SK-N-SH (cell line): ENCODE results near the gene RAPGEF6. TPM values are rescaled to one million over a fixed set of nuclear protein-coding genes. Genes with fewer than 3 reads are reported as not detected.
A peak's percentile ranks its signal among the peaks of the same experiment; 100 is the strongest.
"Not testable (repeated sequence)": the region's sequence is repeated elsewhere in the genome, so short reads cannot be mapped to it uniquely, and the experiment has no call there.

ENCODE experiments used
- CTCF ChIA-PET: fragments of 300-600, 350-600 bp; formaldehyde crosslinking; extraction: SDS; loops from one replicate; lab custom pipeline; 2021; lab: Yijun Ruan, JAX
- POLR2A ChIA-PET: fragments of 350-600 bp; sonication (Branson Sonifier 250); formaldehyde crosslinking; extraction: SDS; loops from one replicate; lab custom pipeline; 2020; ENCODE audit warnings: antibody characterized with exemption, inconsistent platforms; lab: Yijun Ruan, JAX
- DNase-seq: peaks from one replicate; pipeline ENCODE4 v3.0.0; 2012
- H2AFZ ChIP-seq: fragments of 200-600 bp; sonication (generic); 2 replicates; pipeline ENCODE4 v1.8.1; 2016; ENCODE audit warnings: antibody characterized with exemption, mild to moderate bottlenecking, low read depth
- H3F3A ChIP-seq: fragments of 200-600 bp; sonication (generic); replicated peaks from 2 replicates; pipeline ENCODE3; 2016; ENCODE audit warnings: antibody characterized with exemption, mild to moderate bottlenecking; ENCODE audit not compliant: insufficient read depth
- H3K27ac ChIP-seq, 2 experiments: fragments of 200-500 bp in 1 of 2; fragments of 200-600 bp in 1 of 2; sonication (Bioruptor generic) in 1 of 2; sonication (generic), shearing (Covaris generic) in 1 of 2; 2 replicates each; pipeline versions ENCODE4 v1.5.1 to v1.6.1; 2014 to 2016; ENCODE audit warnings: low read depth in 2 of 2, inconsistent platforms in 1 of 2, low read length in 1 of 2, mild to moderate bottlenecking in 1 of 2, mixed read lengths in 1 of 2
- H3K27me3 ChIP-seq: fragments of 200-600 bp; sonication (generic), shearing (Covaris generic); 2 replicates; pipeline ENCODE4 v1.6.1; 2016; ENCODE audit warnings: mixed run types; ENCODE audit not compliant: insufficient read depth
- H3K36me3 ChIP-seq, 2 experiments: fragments of 200-500 bp in 1 of 2; fragments of 200-600 bp in 1 of 2; sonication (Bioruptor generic) in 1 of 2; sonication (generic) in 1 of 2; replicated peaks in 1 of 2; 2 replicates each; pipeline versions ENCODE3 to v1.5.1; 2014 to 2016; ENCODE audit warnings: low read length in 1 of 2, mild to moderate bottlenecking in 1 of 2; ENCODE audit not compliant: insufficient read depth in 2 of 2, control insufficient read depth in 1 of 2
- H3K4me1 ChIP-seq, 2 experiments: fragments of 200-500 bp in 1 of 2; fragments of 200-600 bp in 1 of 2; sonication (Bioruptor generic) in 1 of 2; sonication (generic), shearing (Covaris generic) in 1 of 2; 2 replicates each; pipeline versions ENCODE4 v1.5.1 to v1.6.1; 2014 to 2016; ENCODE audit warnings: low read depth in 1 of 2, low read length in 1 of 2, mixed run types in 1 of 2; ENCODE audit not compliant: insufficient read depth in 2 of 2, control insufficient read depth in 1 of 2
- H3K4me2 ChIP-seq: fragments of 200-600 bp; sonication (generic), shearing (Covaris generic); 2 replicates; pipeline ENCODE4 v1.6.1; 2017; ENCODE audit warnings: mixed run types
- H3K4me3 ChIP-seq, 2 experiments: fragments of 200-500 bp in 1 of 2; fragments of 200-600 bp in 1 of 2; sonication (Bioruptor generic) in 1 of 2; sonication (generic), shearing (Covaris generic) in 1 of 2; 2 replicates each; pipeline versions ENCODE4 v1.5.1 to v1.8.1; 2014 to 2016; ENCODE audit warnings: low read depth in 2 of 2, inconsistent platforms in 1 of 2, low read length in 1 of 2, mild to moderate bottlenecking in 1 of 2, mixed read lengths in 1 of 2, moderate library complexity in 1 of 2
- H3K79me2 ChIP-seq: fragments of 200-600 bp; sonication (generic); 2 replicates; pipeline ENCODE4 v1.8.1; 2017; ENCODE audit warnings: mild to moderate bottlenecking; ENCODE audit not compliant: insufficient read depth
- H3K9ac ChIP-seq: fragments of 200-600 bp; sonication (generic); 2 replicates; pipeline ENCODE4 v1.6.1; 2017; ENCODE audit warnings: mixed run types
- H3K9me2 ChIP-seq: fragments of 200-600 bp; sonication (generic); 2 replicates; pipeline ENCODE4 v1.6.1; 2017; ENCODE audit warnings: mixed run types
- H3K9me3 ChIP-seq: fragments of 200-600 bp; sonication (generic); 2 replicates; pipeline ENCODE4 v1.6.1; 2017; ENCODE audit warnings: mixed run types, mild to moderate bottlenecking, moderate library complexity
- H4K20me1 ChIP-seq: fragments of 200-600 bp; sonication (generic); 2 replicates; pipeline ENCODE4 v1.6.1; 2017; ENCODE audit warnings: mild to moderate bottlenecking, mixed run types; ENCODE audit not compliant: insufficient read depth
- CTCF ChIP-seq: fragments of 200-600 bp; sonication (generic); IDR thresholded peaks from 2 replicates; pipeline ENCODE4 v1.6.1; 2017; ENCODE audit warnings: antibody characterized with exemption, mild to moderate bottlenecking, moderate library complexity
- FOXM1 ChIP-seq: IDR thresholded peaks from 2 replicates; pipeline ENCODE4 v1.4.0; 2012; ENCODE audit warnings: low read depth, mild to moderate bottlenecking
- MAX ChIP-seq: IDR thresholded peaks from 2 replicates; pipeline ENCODE4 v1.4.0; 2012; ENCODE audit warnings: low read depth
- MEF2A ChIP-seq: IDR thresholded peaks from 2 replicates; pipeline ENCODE4 v1.4.0; 2012; ENCODE audit warnings: low read depth, borderline replicate concordance
- MXI1 ChIP-seq: IDR thresholded peaks from 2 replicates; pipeline ENCODE4 v1.6.1; 2012; ENCODE audit warnings: mild to moderate bottlenecking, low read depth, low read length, improper control_type of control experiment
- NRF1 ChIP-seq: IDR thresholded peaks from 2 replicates; pipeline ENCODE4 v1.6.1; 2012; ENCODE audit warnings: low read depth, mild to moderate bottlenecking, low read length
- POLR2AphosphoS5 ChIP-seq: IDR thresholded peaks from 2 replicates; pipeline ENCODE4 v1.6.1; 2012; ENCODE audit warnings: low read depth, low read length
- RCOR1 ChIP-seq: fragments of 150-350 bp; IDR thresholded peaks from 2 replicates; pipeline ENCODE4 v1.6.1; 2017; ENCODE audit warnings: antibody characterized with exemption, low read length
- REST ChIP-seq: IDR thresholded peaks from 2 replicates; pipeline ENCODE4 v1.6.1; 2012; ENCODE audit warnings: mild to moderate bottlenecking, low read depth, low read length, moderate library complexity
- RFX5 ChIP-seq: IDR thresholded peaks from 2 replicates; pipeline ENCODE4 v1.6.1; 2012; ENCODE audit warnings: mild to moderate bottlenecking, improper control_type of control experiment, low read length
- TAF1 ChIP-seq: IDR thresholded peaks from 2 replicates; pipeline ENCODE4 v1.6.1; 2012; ENCODE audit warnings: low read depth, mild to moderate bottlenecking, low read length, moderate library complexity, borderline replicate concordance
- USF2 ChIP-seq: fragments of 150-350 bp; IDR thresholded peaks from 2 replicates; pipeline ENCODE4 v1.6.1; 2017; ENCODE audit warnings: antibody characterized with exemption, low read length, low read depth, borderline replicate concordance
- YY1 ChIP-seq: IDR thresholded peaks from 2 replicates; pipeline ENCODE4 v1.4.0; 2012; ENCODE audit warnings: low read depth, mild to moderate bottlenecking
- WGBS: methylation state at CpG from one replicate; pipeline ENCODE4 v1.1.6; 2017; ENCODE audit warnings: low lambda C conversion rate; 5-methylcytosine and 5-hydroxymethylcytosine counted together
- polyA plus RNA-seq, 3 experiments: library from polyadenylated mRNA; depleted of rRNA; stranded (reverse); fragments of >200 nt; gene quantifications; 2 replicates each; pipeline ENCODE4 v1.2.3, GENCODE V29; 2012

RAPGEF6 gene
- polyA plus RNA-seq, 1 of the 3 experiments (the other 2 are of a cell fraction), result 2.9 TPM

GRCh38 chr5:131491749-131492148, 143.3 kb downstream of the RAPGEF6 start (continued):
- TF ChIP-seq CTCF, result no peak
- no peak for TF ChIP-seq MEF2A
- no peak for TF ChIP-seq MXI1
- no peak for TF ChIP-seq NRF1
- no peak for TF ChIP-seq POLR2AphosphoS5
- TF ChIP-seq USF2, result no peak

GRCh38 chr5:131488463-131488862, 146.6 kb downstream of the RAPGEF6 start:
- CTCF ChIA-PET, result interaction anchor here (0.7 to 1.4 kb wide), 4 partner anchors 18 to 568 kb away, joined by 3 read pairs; no protein-coding TSS in a partner anchor
- POLR2A ChIA-PET, result no interaction called here
- WGBS, result 68% methylated on average over 3 of the region's 3 CpGs
- Histone ChIP-seq H3K27ac (peak overlapping the region in 1 of 2 experiments; percentile 52; a peak in 2 of 4 replicates), H3K4me2 (no peak overlapping the region), H3K36me3 (peaks cover 23 to 25% of the 10 kb centered on the region in 2 experiments), H2AFZ (peak overlapping the region; percentile 26; the same call in 1 of the 2 replicates), H3F3A (no peaks in the 10 kb centered on the region), H3K4me3 (no peak overlapping the region), H3K79me2 (no peaks in the 10 kb centered on the region), H3K27me3 (no peaks in the 10 kb centered on the region), H3K9me3 (no peaks in the 10 kb centered on the region)
- DNase-seq, result no peak
- TF ChIP-seq TAF1 (no peak), CTCF (no peak), RFX5 (no peak), REST (no peak), FOXM1 (no peak), MEF2A (no peak), MAX (no peak), YY1 (no peak), RCOR1 (no peak)
- TF ChIP-seq, all 33 proteins: peak for 0
- H4K20me1 ChIP-seq, result no peaks in the 10 kb centered on the region
- no peak overlapping the region for H3K9ac ChIP-seq
- no peaks in the 10 kb centered on the region for H3K4me1 ChIP-seq
- no peaks in the 10 kb centered on the region for H3K9me2 ChIP-seq

- H3K27ac ChIP-seq, H2AFZ ChIP-seq, H4K20me1 ChIP-seq, POLR2A ChIA-PET, H3K9ac ChIP-seq, H3F3A ChIP-seq, H3K4me2 ChIP-seq, H3K4me3 ChIP-seq, H3K27me3 ChIP-seq, DNase-seq, H3K9me3 ChIP-seq, H3K4me1 ChIP-seq, H3K79me2 ChIP-seq, H3K9me2 ChIP-seq: not testable (repeated sequence)
- CTCF ChIA-PET, result interaction anchor here (0.7 to 1.4 kb wide), 3 partner anchors 10 to 65 kb away, joined by 3 to 4 read pairs (median 3); no protein-coding TSS in a partner anchor
- peaks cover 20 to 21% of the 10 kb centered on the region in 2 experiments for H3K36me3 ChIP-seq
- 98% methylated on average over 4 of the region's 4 CpGs for WGBS
These were observed 147.7 kb downstream of the RAPGEF6 start for GRCh38 chr5:131487371-131487770.
